Endothelial cell of umbilical vein (primary cell): ENCODE measurements around the gene POMC.

Experiments
- POLR2AphosphoS5 ChIP-seq: IDR thresholded peaks from 2 replicates; pipeline ENCODE4 v1.6.1; 2012; ENCODE audit warnings: low read depth, mild to moderate bottlenecking, control low read depth, low read length, moderate library complexity; ENCODE audit not compliant: insufficient read depth
- TF ChIP-seq, protein P1 (sequence below), 2 donors: IDR thresholded peaks; 1 replicate in 1 of 2; 2 replicates in 1 of 2; pipeline ENCODE4 v1.5.1; 2011; ENCODE audit warnings: low read length in 2 of 2, mild to moderate bottlenecking in 2 of 2, moderate library complexity in 2 of 2, control low read depth in 1 of 2, inconsistent platforms in 1 of 2, low read depth in 1 of 2; ENCODE audit not compliant: insufficient read depth in 1 of 2; ENCODE audit errors: extremely low read depth in 1 of 2

DNA sequence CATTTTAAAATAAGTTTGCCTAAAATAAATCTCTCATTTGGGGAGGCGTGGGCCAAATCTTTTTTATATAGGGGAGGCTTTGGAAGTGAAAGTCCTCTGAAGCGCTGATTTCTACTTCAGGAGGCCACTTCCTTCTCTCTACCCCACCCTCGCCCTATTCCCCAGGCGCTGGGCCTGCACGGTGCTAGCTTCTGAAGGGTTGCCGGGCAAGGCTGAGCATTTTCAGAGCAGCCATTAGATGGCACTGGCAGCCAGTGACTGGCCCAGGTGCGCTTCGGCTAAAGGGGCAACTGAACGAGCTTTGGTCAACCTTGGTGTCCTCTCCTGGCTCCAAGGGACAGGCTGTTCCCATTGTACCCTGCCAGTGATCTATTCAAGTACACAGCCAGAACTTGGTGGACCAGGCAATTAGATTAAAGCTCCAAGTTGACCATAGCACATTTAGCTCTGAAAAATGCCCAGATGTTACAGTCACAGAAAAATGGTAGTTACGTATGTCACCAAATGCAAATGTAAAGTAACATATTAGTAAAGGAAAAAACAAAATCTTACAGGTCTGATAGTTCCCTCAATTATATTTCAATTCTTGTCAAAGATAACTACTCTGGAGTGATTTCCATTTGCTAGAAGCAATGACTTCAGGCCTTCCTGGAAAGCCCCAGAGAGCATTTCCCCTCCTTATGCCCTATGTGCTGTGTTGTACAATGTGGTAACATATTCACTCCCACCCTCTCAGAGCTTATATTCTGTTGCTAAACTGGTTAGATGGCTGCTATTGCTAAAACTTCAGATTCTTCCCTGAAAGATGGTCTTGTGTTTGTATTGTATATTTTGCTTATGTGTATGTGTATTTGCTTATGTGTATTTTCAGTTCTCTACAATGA, 2.1 kb downstream of the POMC start:
- no peak for TF ChIP-seq POLR2AphosphoS5
- TF ChIP-seq, protein P1, sequence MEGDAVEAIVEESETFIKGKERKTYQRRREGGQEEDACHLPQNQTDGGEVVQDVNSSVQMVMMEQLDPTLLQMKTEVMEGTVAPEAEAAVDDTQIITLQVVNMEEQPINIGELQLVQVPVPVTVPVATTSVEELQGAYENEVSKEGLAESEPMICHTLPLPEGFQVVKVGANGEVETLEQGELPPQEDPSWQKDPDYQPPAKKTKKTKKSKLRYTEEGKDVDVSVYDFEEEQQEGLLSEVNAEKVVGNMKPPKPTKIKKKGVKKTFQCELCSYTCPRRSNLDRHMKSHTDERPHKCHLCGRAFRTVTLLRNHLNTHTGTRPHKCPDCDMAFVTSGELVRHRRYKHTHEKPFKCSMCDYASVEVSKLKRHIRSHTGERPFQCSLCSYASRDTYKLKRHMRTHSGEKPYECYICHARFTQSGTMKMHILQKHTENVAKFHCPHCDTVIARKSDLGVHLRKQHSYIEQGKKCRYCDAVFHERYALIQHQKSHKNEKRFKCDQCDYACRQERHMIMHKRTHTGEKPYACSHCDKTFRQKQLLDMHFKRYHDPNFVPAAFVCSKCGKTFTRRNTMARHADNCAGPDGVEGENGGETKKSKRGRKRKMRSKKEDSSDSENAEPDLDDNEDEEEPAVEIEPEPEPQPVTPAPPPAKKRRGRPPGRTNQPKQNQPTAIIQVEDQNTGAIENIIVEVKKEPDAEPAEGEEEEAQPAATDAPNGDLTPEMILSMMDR (IDR thresholded peaks at IDR 0.05; ENCODE audit: extremely low read depth in 1 of 2, insufficient read depth in 1 of 2, low read depth in 1 of 2, low read length in 2 of 2), result peak in 1 of 2 donors; percentile 4
